GM18861 (cell line): Measurements from ENCODE around the gene CYB561A3.
A peak's percentile ranks its signal among the peaks of the same experiment; 100 is the strongest.

Source experiments
- ATAC-seq: cut with Tn5 transposase; IDR thresholded peaks from one replicate; pipeline ENCODE4 v1.9.1; 2021; ENCODE audit not compliant: unreplicated experiment

Gene CYB561A3

GRCh38 chr11:61369372-61370348 lies 8.0 kb upstream of the CYB561A3 start:
- ATAC-seq: no peak

- ATAC-seq: no peak
Measured at GRCh38 chr11:61368646-61369045, 7.0 kb upstream of the CYB561A3 start.

GRCh38 chr11:61367406-61367805 lies 5.7 kb upstream of the CYB561A3 start:
- no peak for ATAC-seq

GRCh38 chr11:61364012-61364675 lies 2.5 kb upstream of the CYB561A3 start:
- no peak for ATAC-seq

GRCh38 chr11:61362542-61362875 lies 827 bp upstream of the CYB561A3 start:
- no peak for ATAC-seq

- no peak for ATAC-seq
Measured at GRCh38 chr11:61361237-61361740, 393 bp downstream of the CYB561A3 start.

GRCh38 chr11:61359516-61359915 lies 2.2 kb downstream of the CYB561A3 start:
- no peak for ATAC-seq

- ATAC-seq: no peak
Measured at GRCh38 chr11:61358566-61358965, 3.1 kb downstream of the CYB561A3 start.

GRCh38 chr11:61357894-61358239 lies 3.8 kb downstream of the CYB561A3 start:
- ATAC-seq: no peak

- ATAC-seq: peak; percentile 42
Measured at GRCh38 chr11:61357233-61357893, 4.3 kb downstream of the CYB561A3 start.

- ATAC-seq: no peak
Measured at GRCh38 chr11:61356706-61357105, 5.0 kb downstream of the CYB561A3 start.

GRCh38 chr11:61354208-61354607 lies 7.5 kb downstream of the CYB561A3 start:
- ATAC-seq: no peak

- ATAC-seq: no peak
Measured at GRCh38 chr11:61353131-61354067, 8.3 kb downstream of the CYB561A3 start.

GRCh38 chr11:61352038-61352437 lies 9.6 kb downstream of the CYB561A3 start:
- ATAC-seq: no peak

GRCh38 chr11:61350803-61351202 lies 10.9 kb downstream of the CYB561A3 start:
- ATAC-seq: no peak

- ATAC-seq: no peak
Measured at GRCh38 chr11:61350336-61350735, 11.3 kb downstream of the CYB561A3 start.

- no peak for ATAC-seq
Measured at GRCh38 chr11:61349916-61350315, 11.8 kb downstream of the CYB561A3 start.

GRCh38 chr11:61349189-61349751 lies 12.4 kb downstream of the CYB561A3 start:
- ATAC-seq: no peak

- no peak for ATAC-seq
Measured at GRCh38 chr11:61347916-61348461, 13.7 kb downstream of the CYB561A3 start.
